ENCODE results near the gene CNPY2. TPM values are rescaled to one million over a fixed set of nuclear protein-coding genes. Genes with fewer than 3 reads are reported as not detected.
A peak's percentile ranks its signal among the peaks of the same experiment; 100 is the strongest.
"Not testable (repeated sequence)": the region's sequence is repeated elsewhere in the genome, so short reads cannot be mapped to it uniquely, and the experiment has no call there.

CNPY2 gene
- total RNA-seq, 4 donors from 2014 or later: 37.2 to 66.6 (median 55.3) TPM

DNA sequence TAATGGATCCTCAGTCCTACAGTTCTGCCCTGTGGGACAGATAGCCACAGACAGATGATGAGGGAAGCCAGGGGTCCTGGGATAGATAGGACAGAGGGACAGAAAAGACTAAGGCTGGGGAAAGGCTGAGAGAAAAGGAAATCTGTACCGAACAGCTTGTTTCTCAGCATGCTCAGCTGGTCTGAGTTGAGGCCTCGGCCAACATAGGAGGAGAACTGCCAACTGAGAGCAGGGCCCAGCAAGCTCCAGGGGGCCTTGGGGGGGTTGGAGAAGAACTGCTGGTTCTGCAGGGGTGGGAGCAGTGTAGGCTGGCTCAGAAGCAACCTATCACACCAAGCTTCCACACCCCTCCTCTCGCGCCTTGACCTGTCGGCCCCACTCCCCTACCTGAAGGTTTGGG lies 33.0 kb upstream of the CNPY2 start:
- intact Hi-C loops (cut with DNase I): no loop called here
- WGBS, 2 donors: 83 to 87% methylated on average over 5 of the region's 5 CpGs
- TF ChIP-seq, protein P1, sequence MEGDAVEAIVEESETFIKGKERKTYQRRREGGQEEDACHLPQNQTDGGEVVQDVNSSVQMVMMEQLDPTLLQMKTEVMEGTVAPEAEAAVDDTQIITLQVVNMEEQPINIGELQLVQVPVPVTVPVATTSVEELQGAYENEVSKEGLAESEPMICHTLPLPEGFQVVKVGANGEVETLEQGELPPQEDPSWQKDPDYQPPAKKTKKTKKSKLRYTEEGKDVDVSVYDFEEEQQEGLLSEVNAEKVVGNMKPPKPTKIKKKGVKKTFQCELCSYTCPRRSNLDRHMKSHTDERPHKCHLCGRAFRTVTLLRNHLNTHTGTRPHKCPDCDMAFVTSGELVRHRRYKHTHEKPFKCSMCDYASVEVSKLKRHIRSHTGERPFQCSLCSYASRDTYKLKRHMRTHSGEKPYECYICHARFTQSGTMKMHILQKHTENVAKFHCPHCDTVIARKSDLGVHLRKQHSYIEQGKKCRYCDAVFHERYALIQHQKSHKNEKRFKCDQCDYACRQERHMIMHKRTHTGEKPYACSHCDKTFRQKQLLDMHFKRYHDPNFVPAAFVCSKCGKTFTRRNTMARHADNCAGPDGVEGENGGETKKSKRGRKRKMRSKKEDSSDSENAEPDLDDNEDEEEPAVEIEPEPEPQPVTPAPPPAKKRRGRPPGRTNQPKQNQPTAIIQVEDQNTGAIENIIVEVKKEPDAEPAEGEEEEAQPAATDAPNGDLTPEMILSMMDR (IDR thresholded peaks at IDR 0.05): no peak
- TF ChIP-seq POLR2A (IDR thresholded peaks at IDR 0.05): no peak
- H3K4me3 ChIP-seq: no peak overlapping the region
- no peak for DNase-seq
- no peaks in the 10 kb centered on the region for H3K4me1 ChIP-seq
- H3K9me3 ChIP-seq: no peaks in the 10 kb centered on the region
- H3K27me3 ChIP-seq: no peaks in the 10 kb centered on the region
- H3K27ac ChIP-seq: no peak overlapping the region
- peaks cover 32 to 100% (median 69%) of the 10 kb centered on the region in 3 donors for H3K36me3 ChIP-seq

DNA sequence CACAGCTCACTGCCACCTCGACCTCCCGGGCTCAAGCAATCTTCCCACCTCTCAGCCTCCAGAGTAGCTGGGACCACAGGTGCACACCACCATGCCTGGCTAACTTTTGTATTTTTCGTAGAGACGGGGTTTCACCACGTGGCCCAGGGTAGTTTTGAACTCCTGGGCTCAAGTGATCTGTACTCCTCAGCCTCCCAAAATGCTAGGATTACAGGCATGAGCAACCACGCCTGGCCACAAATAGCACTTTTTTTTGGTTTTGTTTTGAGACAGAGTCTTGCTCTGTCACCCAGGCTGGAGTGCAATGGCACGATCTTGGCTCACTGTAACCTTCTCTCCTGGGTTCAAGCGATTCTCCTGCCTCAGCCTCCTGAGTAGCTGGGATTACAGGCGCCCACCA lies 31.5 kb upstream of the CNPY2 start:
- DNase-seq; H3K4me3 ChIP-seq; intact Hi-C loops (cut with DNase I); H3K9me3 ChIP-seq; H3K27ac ChIP-seq; H3K4me1 ChIP-seq; H3K27me3 ChIP-seq: not testable (repeated sequence)
- 94 to 97% methylated on average over 8 to 9 of the region's 9 CpGs for WGBS, 2 donors
- peaks cover 44 to 100% (median 71%) of the 10 kb centered on the region in 3 donors for H3K36me3 ChIP-seq

DNA sequence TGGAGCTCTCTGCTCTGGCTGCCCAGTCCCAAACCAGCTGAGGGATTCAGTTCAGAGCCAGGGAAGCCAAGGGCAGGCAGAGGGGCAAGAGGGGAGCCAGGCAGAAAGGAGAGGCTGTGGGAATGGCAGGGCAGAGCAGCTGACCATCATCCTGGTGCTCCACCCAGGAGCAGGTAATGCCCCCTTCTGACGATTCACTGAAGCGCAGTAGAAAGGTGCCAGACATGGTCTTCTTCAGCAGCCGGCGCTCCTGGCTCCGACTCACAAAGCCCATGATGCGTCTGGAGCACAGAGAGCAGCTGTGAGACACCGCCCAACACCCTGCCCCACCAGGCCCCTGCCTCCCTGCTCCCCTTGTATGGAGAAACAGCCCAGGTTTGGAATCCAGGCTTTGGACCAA lies 30.9 kb upstream of the CNPY2 start:
- H3K27me3 ChIP-seq: no peaks in the 10 kb centered on the region
- no peak overlapping the region for H3K4me3 ChIP-seq
- intact Hi-C loops (cut with DNase I): no loop called here
- no peak overlapping the region for H3K27ac ChIP-seq
- no peaks in the 10 kb centered on the region for H3K9me3 ChIP-seq
- TF ChIP-seq, protein P1 (IDR thresholded peaks at IDR 0.05): no peak
- no peak for TF ChIP-seq POLR2A (IDR thresholded peaks at IDR 0.05)
- no peak for DNase-seq
- WGBS, 2 donors: 85 to 87% methylated on average over 5 to 7 of the region's 7 CpGs
- H3K36me3 ChIP-seq: peaks cover 42 to 100% (median 66%) of the 10 kb centered on the region in 3 donors
- H3K4me1 ChIP-seq: no peaks in the 10 kb centered on the region

DNA sequence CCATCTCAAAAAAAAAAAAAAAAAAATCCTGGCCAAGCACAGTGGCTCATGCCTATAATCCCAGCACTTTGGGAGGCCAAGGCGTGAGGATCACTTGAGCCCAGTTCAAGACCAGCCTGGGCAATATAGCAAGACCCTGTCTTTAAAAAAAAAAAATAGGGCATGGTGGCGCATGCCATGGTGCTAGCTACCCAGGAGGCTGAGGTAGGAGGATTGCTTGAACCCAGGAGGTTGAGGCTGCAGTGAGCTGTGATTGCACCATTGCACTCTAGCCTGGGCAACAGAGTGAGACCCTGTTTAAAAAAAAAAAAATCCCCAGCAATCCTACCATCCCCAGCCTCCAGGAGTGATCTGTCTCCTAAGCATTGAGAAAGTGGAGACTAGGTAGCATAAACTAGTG lies 26.5 kb upstream of the CNPY2 start:
- peaks cover 14 to 61% (median 27%) of the 10 kb centered on the region in 3 donors for H3K36me3 ChIP-seq
- H3K4me3 ChIP-seq; H3K27ac ChIP-seq; H3K27me3 ChIP-seq; DNase-seq; H3K9me3 ChIP-seq; intact Hi-C loops (cut with DNase I): not testable (repeated sequence)
- peaks cover 0 to 13% (median 9%) of the 10 kb centered on the region in 3 donors for H3K4me1 ChIP-seq
- 94 to 100% methylated on average over 2 of the region's 2 CpGs for WGBS, 2 donors

DNA sequence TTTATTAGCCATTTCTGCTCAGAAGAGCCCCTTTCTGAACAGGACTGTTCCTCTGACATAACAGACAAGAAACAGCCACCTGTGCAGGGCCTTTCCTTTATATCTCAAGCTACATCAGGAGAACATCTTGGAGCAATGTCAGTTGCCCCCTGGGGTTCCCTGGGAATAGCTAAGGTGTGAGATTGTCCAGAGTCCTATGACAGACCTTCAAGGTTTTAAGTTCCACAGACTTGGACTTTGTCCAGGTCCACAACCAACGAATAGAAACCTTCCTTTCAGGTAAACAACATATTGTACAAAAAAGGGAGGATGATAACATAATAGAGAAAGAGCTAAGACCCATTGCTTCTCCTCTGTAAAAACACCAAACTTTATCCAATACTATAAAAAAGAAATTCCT lies 25.8 kb upstream of the CNPY2 start:
- peaks cover 0 to 13% (median 9%) of the 10 kb centered on the region in 3 donors for H3K4me1 ChIP-seq
- H3K4me3 ChIP-seq: no peak overlapping the region
- no peak for TF ChIP-seq POLR2A (IDR thresholded peaks at IDR 0.05)
- TF ChIP-seq, protein P1 (IDR thresholded peaks at IDR 0.05): no peak
- no peaks in the 10 kb centered on the region for H3K27me3 ChIP-seq
- intact Hi-C loops (cut with DNase I): no loop called here
- H3K9me3 ChIP-seq: no peaks in the 10 kb centered on the region
- WGBS, 2 donors: 36 to 63% methylated on average over 1 of the region's 1 CpG
- no peak for DNase-seq
- H3K27ac ChIP-seq: no peak overlapping the region
- H3K36me3 ChIP-seq: peaks cover 14 to 54% (median 23%) of the 10 kb centered on the region in 3 donors

DNA sequence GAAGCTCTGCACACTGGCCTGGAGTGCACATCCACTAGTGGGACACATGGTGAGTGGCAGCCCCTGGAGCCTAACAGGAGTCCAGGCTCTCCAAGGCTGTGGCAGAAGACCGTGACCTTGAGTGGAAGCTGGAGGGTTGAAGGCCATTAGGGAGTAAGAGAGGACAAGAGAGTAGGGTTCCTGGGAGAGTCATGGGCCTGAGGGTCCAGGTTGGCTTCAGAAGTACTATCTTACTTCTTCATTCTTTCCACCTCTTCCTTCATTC lies 23.3 kb upstream of the CNPY2 start:
- H3K27me3 ChIP-seq: no peaks in the 10 kb centered on the region
- TF ChIP-seq POLR2A (IDR thresholded peaks at IDR 0.05): no peak
- no peak for DNase-seq
- 86% methylated on average over 1 of the region's 1 CpG; no CpG with 5 or more reads in 1 of the 2 donors for WGBS, 2 donors
- intact Hi-C loops (cut with DNase I): no loop called here
- peaks cover 14 to 29% (median 15%) of the 10 kb centered on the region in 3 donors for H3K36me3 ChIP-seq
- H3K4me3 ChIP-seq: no peak overlapping the region
- H3K9me3 ChIP-seq: no peaks in the 10 kb centered on the region
- H3K27ac ChIP-seq: peak overlapping the region in 2 of 4 donors; percentile 49 to 57
- peaks cover 0 to 22% (median 9%) of the 10 kb centered on the region in 3 donors for H3K4me1 ChIP-seq

Data from esophagus squamous epithelium (tissue), 5 donors.